ENCODE data around the gene PEMT.
"Not testable (repeated sequence)": the region's sequence is repeated elsewhere in the genome, so short reads cannot be mapped to it uniquely, and the experiment has no call there.

Gene PEMT

DNA sequence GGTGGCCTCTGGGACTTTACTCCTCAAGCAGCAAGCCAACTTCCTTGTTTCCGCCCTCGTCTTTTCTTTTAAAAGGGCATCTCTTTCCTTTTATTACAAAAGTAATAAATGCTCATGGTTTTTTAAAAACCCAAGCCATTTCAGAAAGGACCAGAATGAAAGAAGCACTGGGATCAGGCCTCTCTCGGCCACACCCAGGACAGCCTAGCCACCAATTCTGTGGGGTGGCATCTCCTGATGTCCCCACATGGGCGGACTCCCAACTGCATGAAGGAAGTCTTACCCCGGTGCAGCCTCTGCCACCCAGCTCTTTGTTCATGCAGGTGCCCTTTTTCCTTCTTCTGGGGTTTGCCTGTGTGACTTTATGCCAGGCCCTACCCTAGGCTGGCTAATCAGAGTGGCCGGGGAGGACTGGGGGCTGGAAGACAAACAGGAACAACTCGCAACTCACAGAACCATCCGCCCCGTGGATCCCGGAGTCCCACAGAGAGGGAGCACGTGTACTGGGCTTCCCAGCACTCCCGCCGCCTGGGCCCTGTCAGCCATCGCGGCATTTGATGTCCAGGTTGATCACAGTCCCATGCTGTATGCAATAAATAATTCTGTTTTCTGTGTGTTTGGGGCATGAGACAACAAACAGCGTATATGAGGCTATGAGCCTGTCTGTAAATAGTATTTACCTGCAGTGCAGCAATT lies 92.8 kb downstream of the PEMT start:
- no peak for DNase-seq

DNA sequence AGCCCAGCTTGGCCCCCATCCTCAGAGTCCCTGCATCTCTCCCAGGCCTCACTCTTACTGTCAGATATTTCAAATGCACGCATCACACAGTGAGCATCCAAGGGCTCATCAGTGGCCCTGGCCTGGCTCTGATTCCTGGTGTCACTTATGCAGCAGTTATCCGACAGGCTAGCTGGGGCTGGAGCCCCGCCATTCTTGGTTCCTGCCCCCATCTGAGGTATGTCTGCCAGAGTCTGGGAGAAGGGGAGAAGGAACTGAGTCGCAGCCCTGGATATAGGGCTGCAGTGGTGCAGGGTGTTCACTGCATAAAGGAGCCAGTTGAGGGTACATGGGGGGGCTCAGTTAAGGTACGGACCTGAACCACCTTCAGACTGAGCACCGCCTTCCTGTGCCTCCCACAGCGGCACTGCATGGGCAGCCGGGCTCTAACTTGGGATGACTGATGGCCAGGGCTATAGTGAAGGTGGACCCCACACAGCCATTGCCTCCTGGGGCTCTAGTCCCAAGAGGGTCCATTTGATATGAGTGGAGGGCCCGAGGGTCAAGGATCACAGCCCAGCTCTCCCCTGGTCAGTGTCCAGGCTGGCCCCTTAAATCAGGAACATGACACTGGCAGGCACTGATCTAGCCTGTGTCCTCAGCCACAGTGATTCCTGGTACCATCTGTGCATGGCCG lies 93.5 kb downstream of the PEMT start:
- DNase-seq, result no peak

DNA sequence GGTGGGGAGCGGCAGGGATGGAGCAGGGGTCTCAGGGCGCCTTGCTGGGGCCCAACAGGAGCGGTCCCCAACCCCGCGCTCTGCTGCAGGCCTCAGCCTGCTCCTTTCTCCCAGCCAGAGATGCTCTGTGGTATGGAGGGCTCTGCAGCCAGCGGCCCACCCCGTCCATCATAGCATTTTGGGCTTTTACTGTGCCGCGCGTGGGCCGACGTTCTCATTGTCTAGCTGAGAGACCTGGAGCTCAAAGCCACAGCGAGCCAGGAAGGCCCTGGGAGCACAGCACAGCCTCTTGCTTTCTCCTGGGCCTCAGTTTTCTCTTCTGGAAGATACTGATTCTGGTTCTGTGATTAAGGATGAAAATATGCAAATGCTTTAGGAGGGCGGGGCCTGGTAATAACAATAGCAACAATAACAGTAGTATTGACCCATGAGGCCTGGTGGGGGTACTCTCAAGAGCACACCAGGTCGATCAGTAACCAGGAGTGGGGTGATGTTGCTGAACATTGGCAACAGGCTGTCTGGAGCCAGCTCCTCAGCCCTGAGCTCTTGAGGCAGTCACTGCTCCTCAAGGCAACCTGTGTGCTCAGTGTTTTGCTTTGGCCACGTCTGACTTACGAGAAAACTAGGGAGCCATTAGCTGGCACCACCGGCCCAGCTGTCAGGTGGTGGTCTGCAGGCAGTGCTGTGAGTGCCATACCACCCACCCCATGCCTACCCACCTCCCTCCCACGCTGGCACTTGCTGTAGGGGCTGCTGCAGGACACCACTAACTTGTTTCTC lies 94.3 kb downstream of the PEMT start:
- no peak for DNase-seq

DNA sequence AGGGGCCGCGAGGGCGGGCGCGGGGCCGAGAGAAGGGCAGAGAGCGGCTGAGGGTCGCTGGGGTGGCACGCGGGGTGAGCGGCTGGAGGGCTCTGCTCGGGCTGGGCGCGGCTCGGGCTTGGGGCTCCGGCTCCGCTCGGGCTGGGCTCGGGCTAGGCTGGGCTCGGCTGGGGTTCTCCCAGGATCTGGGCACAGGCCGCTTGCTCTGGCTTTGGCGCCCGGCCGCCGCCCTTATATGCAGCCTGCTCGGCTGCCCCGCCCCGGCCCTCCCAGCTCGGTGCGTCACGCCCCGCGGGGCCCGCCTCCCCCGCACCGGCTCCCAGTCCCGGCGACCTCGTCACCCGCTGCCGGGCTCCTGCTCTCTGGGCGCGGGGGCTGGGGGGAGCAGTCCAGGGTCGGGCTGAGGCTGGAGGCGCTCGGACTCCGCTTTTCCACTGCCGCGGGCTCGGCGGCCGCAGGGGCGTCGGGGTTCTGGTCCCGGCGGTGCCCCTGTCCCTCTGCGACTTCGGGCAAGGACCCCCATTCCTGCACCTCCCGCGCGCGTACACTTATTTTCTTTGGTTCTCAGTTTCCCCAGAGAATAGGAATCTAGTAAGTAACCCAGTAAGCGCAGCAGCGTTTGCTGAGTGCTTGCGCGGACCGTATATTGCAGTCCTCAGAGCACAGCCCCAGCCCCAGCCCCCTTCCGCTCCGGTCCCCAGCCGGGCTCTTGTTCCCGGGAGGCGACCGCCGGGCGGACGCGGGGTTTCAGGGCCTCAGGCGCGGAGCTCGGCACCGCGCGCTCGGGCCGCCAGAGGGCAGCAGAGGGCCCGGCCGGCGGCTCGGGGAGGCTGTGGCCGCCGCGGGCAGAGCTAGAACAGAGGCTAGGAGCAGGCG lies 95.1 kb downstream of the PEMT start, which contains the start of gene RASD1:
Gene RASD1 (minus strand): TSS at position 207 of the 876 bp plus-strand sequence. CDS start 214 bp downstream, outside the sequence.
- DNase-seq, result peak; percentile 95

DNA sequence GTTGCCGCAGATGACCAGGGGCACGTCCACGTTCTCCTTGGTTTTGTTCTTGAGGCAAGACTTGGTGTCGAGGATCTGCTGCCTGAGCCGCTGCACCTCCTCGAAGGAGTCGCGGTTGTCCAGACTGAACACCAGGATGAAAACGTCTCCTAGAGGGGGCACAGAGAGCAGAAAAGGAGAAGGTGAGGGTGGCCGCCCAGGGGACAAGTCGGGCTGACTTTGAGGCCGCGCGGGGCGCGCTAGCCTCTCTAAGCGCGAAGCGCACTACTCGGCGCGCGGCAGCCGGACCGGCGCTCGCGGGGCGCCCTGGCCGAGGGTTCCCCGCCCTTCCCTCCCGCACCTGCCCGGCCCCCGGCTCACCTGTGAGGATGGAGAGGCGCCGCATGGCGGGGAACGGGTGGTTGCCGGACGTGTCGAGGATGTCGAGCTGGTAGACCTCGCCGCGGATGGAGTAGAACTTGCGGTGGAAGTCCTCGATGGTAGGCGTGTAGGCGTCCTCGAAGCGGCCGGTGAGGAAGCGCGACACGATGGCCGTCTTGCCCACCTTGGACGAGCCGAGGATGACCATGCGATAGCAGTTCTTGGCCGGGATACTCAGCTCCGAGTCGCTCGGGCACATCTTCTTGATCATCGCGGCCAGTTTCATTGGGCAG lies 95.8 kb downstream of the PEMT start:
- DNase-seq, result no peak

DNA sequence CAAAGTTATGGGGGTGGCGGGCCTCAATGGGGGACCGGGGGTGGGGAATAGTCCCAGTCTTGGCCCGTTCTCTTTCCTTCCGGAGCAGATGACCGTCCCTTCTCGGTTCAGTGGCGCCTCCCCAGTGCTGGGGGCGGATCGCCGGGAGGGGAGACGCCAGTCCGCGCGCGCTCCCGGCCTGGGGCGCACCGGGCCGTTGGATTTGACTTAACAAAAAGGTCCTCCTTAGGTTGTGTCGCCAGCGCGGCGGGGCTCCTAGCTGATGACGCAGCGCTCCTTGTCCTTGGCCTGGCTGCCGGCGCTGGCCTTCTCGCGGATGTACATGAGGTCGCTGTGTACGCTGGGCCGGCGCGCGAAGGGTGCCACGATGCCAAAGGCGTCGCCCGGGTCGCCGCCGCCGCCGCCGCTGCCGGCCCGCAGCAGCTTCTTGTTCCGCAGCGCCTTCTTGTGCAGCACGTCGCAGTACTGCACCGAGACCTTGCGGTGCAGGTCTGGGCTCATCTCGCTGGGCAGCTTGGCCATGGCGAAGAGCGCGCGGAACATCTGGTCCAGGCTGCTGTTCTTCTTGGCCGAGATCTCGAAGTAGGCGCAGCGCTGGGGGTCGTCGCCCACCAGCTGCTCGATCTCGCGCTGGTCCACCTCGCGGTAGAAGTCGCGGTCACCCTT lies 96.5 kb downstream of the PEMT start:
- DNase-seq, result peak; percentile 21

DNA sequence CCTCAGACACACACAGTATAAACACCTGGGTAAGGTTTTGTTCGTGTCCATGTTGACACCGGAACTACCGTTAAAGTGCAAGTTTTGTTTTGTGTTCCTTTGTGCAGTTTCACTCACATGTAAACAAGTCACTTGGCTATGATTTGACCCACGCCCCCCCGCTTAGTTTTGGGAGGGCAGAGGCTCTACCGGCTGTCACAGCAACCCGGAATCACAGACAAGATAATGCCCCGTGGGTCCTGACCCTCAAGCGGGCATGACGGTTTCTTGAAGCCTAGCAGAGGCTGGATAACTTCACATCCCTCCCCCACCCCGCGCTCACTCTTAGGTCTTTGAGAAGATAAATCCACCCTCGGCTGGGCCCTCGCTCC lies 97.0 kb downstream of the PEMT start:
- DNase-seq, result no peak

DNA sequence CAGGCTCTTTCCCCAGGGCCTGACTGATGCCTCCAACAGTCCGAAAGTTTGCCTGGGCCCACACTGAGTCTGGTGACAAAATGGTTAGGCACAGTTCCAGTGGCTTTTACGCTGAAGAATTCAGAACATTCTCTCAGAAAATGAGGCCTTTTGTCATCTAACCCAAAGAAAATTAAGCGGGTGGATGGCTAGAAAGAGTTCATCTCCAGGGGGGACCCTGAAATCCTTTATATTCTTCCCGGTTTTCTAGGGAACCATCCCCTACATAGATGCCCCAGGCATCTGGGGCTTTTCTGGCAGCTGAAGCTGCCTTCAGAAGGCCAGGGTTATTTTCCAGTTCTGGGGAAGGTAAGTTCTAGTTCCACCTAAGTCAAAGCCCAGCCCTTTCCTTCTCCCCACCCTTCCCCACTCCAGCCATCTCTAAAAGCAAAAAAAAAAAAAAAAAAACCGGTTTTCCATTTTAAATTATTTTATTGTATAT lies 97.5 kb downstream of the PEMT start:
- no peak for DNase-seq

DNA sequence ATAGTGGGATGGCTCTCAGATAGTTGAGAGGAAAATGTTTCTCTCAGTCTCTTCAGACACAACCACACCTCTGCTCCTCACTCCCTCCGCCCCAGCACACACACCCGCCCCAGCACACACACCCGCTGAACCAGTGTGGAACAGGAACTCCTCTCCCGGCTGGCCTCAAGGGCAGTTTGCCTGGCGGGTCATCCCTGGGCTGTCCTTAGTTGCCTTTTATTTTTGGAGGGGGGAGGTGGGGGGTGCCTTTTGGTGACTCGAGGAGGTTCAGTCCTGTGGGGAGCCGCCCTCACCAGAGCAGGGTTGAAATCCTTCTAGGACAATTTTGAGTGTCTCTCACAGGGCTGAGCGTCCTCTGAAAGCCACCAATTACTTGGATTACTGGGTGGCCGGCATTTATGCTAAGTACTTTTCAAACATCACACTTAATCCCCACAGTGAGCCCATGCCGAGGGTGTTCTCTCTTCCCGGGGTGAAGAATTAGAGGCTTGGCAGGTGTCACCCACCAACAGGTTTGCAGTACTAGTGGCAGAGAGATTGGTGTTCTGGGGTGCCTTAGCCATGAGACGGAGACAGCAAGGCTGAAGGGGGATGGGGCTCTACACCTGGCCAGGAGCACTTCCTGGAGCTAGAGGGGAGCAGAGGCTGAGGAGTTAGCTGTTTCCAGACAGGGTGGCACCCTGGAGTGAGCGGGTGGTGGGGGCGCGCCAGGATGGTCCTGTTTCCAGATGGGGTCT lies 98.1 kb downstream of the PEMT start:
- no peak for DNase-seq

DNA sequence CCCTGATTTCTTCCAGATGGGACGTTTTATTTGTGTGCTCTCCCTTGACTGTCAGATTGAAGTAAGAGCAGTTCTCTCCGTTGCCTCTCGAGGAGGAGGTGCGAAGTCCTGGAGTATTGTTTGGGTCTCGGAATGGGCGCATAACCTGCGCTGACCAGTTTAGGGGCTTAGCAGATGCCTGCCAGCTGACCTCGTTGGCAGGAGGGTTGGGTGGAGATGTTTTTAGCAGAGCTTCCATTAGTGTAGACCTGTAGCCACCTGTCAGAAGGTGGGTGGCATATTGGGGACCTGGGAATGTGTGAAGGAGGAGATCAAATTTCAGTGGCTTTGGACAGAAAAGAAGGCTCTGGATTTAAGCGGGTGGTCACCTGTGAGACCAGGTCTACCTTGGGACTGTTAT lies 98.9 kb downstream of the PEMT start:
- DNase-seq, result no peak

DNA sequence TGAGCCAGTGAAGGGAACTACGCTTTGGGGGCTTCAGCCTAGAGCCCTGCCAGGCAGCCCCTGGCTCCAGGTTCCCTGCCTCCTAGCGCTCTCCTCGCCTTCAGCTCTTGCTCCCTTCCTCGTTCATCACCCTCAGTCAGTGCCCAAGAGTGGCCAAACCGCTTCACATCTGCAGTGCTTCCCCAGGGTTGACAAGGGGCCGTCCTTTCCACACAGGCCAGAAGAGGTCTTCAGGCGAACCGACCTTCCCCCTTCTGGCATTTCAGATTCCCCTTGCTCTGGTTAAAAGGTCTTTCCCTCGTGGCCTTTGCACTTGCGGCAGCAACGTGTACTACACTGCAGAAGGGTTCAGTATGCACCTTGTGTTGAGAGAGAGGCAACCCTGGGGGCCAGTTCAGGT lies 99.4 kb downstream of the PEMT start:
- DNase-seq, result no peak

DNA sequence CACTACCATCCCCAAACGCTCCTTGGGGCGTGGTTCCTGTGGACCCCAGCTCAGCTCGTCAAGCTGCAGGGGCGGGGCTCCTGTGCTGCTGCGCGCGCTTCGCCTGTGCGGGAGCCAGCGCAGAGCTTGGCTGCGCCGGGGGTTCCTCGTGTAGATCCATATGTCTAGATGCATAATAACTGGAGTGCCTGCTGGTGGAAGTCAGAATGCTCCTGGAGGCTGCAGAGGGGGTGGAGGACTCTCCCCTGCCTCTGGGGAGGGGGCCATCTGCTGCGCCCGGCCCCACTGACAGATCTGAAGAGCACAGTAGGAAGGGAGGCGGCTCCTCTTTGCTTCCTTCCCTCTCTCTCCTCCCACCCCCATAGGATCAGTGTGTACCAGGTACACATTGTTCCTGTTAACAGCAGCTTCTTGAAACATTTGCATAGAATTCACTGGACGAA lies 99.9 kb downstream of the PEMT start:
- DNase-seq, result no peak

DNA sequence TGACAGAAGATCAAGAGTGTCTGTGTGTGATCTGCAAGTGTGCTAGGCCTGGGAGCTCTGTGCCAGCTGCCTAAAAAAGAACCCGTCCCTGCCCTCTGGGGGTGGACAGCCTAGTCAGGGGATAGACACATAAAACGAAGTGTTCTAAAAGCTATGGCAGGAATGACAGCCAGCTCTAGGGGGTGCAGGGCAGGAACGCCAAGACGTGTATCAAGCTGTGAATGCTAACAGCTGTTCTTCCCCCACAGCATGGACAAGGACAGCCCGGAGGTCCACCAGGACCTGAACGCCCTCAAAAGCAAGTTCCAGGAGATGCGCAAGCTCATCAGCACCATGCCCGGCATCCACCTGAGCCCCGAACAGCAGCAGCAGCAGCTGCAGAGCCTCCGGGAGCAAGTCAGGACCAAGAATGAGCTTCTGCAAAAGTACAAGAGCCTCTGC lies 100.5 kb downstream of the PEMT start:
- no peak for DNase-seq

DNA sequence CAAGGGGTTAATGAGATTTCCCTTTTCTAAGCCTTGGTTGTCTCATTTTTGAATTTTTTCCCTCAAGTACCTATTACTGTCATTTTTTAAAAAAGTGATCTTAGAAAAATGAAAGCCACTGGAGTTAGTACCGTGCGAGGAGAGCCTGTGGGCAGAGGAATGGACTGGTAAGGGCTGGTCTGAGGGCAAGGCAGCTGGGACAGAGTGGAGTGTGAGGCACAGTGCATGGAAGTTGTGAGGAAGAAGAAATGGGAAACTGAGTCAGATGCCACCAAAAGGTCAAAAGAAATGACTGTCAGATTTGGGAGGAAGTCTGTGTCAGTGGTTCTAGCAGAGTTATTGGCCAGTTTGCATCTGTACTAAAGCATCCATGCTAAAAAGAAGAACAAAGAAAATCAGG lies 103.5 kb downstream of the PEMT start:
- no peak for DNase-seq

DNA sequence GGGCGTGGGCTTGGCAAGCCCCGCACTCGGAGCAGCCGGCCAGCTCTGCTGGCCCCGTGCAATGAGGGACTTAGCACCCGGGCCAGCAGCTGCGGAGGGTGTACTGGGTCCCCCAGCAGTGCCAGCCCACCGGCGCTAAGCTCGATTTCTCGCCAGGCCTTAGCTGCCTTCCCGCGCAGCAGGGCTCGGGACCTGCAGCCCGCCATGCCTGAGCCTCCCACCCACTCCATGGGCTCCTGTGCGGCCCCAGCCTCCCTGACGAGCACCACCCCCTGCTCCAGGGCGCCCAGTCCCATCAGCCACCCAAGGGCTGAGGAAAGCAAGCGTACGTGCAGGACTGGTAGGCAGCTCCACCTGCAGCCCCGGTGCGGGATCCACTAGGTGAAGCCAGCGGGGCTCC lies 105.1 kb downstream of the PEMT start:
- DNase-seq, result not testable (repeated sequence)

DNA sequence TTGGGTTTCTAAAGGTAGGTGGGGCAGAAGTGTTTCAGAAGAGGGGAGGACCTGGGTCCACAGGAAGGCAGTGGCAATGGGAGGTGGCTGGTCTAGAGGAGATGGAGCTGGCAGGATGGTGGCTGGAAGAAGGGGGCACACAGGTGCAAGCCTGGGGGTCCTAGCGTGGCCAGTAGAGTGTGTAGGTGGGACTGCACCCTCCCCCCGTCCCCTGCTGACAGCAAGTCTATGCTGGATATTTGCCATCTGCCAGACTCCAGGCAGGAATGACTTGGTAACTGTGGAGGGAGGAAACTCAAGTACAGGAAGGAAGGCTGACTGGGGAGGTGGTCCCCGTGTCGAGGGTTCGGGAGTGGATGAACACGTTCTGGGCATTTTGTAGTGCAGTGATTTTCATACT lies 106.1 kb downstream of the PEMT start:
- DNase-seq, result no peak

DNA sequence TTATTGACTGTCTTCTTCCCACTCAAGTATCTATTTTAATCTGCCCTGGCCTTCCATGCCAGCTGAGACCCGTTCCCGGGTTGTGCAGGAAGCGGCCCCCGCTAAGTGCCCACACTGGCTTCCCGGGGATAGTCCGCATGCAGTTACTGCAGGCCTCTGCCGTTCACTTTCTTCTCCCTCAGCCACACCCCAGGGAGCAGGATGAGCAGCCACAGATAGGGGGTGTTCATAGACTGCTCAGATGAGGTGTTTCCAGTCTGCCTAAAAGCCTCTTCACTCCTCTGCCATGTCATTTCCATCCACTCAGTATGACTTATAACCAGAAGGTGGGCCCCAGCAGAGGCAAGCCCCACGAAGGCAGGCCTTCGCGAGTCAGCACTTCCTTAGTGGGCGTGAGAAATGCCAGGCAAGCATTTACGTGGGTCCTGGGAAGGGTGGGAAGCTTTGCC lies 107.0 kb downstream of the PEMT start:
- DNase-seq, result peak; percentile 17

DNA sequence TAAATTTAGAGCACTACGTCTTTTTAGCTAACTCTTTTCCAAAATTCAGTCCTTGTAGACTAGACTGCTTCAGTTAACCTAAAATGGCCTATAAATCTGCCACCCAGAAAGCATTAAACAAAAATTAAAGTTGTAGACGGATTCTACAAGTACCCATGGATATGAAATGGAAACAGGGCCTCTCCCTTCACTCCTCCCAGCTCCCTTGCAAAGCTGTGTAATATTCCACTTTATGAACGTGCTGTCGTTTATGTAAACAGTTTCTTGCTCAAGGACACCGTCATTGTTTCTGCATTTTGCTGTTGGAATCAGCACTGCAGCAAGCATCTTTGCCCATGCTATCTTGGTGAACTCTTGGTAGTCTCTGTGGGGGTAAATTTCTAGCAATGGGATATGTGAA lies 109.6 kb downstream of the PEMT start:
- DNase-seq, result no peak

DNA sequence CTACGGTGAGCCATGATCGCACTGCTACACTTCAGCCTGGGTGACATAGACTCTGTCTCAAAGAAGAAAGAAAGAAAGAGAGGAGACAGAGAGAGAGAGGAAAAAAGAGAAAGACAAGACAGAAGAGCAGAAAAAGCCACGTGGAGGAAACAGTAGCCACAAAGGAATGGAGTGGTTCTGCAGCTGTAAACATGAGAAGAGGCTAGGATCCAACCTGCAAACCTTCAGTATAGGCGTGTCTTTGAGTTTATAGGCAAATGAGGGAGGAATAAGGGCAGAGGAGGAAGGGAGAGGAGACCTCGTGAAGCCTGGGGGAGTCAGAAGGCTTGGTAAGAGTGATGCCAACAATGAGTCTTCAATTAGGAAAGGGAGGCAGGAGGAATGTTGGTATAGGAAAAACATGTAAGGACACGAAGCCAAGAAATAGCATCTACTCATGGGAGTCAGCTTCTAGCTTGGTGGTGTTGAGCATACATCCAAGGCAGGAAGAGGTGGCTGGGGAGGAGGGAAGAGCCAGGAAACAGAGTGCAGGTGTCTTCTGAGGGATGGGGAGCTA lies 110.8 kb downstream of the PEMT start:
- no peak for DNase-seq

DNA sequence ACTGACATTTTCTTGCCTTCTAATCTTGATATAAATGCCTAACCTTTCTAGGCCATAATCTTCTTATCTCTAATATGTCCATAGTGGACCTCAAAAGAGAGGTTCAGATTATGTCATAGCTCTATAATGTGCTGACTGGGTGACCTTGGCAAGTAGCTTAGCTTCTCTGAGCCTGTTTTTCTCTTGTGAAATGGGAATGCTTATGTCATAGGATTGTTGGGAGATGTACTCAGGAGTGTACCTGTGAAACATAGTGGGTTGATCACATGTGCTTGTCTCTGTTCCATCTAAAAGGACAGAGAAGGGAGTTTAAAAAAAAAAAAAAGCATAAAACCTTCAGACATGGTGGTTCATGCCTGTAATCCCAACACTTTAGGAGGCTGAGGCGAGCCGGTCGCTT lies 112.3 kb downstream of the PEMT start:
- DNase-seq, result no peak

Measured in suppressor macrophage treated with lipopolysaccharide for 4 hours (primary cell).